Measurements from ENCODE around the gene CYP2U1.

CYP2U1 gene

DNA sequence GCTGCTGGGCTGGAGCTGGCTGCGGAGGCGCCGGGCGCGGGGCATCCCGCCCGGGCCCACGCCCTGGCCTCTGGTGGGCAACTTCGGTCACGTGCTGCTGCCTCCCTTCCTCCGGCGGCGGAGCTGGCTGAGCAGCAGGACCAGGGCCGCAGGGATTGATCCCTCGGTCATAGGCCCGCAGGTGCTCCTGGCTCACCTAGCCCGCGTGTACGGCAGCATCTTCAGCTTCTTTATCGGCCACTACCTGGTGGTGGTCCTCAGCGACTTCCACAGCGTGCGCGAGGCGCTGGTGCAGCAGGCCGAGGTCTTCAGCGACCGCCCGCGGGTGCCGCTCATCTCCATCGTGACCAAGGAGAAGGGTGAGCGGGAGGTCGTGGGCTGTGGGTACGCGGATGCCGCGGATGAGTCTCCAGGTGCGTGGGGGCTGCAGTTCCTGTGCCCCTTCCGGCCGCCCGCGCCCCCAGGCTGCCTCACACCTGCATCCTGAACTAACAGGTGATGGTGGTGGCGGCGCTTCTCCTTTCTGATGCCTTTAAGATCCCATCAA lies 499 bp downstream of the CYP2U1 start:
- H3K27ac ChIP-seq = peak overlapping the region; percentile 79
- TF ChIP-seq, protein P1, sequence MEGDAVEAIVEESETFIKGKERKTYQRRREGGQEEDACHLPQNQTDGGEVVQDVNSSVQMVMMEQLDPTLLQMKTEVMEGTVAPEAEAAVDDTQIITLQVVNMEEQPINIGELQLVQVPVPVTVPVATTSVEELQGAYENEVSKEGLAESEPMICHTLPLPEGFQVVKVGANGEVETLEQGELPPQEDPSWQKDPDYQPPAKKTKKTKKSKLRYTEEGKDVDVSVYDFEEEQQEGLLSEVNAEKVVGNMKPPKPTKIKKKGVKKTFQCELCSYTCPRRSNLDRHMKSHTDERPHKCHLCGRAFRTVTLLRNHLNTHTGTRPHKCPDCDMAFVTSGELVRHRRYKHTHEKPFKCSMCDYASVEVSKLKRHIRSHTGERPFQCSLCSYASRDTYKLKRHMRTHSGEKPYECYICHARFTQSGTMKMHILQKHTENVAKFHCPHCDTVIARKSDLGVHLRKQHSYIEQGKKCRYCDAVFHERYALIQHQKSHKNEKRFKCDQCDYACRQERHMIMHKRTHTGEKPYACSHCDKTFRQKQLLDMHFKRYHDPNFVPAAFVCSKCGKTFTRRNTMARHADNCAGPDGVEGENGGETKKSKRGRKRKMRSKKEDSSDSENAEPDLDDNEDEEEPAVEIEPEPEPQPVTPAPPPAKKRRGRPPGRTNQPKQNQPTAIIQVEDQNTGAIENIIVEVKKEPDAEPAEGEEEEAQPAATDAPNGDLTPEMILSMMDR (conservative IDR thresholded peaks at IDR 0.05) = no peak

DNA sequence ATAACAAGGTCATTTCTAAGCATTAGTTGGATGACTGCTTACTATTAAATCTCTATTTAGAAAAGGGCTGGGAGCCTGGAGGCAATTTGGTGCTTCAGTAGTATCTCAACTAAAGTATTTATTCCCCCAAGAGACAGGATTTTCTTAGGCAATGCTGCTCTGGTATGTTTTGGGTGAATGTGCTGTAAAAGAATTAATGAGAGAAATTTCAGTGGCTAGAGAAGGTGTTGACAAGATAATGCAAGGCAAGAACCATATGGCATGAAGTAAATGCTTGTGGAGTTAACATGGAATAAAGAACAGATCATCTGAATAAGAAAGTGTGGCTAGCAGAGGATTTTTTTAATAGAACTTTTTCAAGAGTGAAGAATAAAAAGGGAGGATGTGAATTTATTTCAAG lies 3.9 kb downstream of the CYP2U1 start:
- H3K27ac ChIP-seq = no peak overlapping the region
- TF ChIP-seq, protein P1 (conservative IDR thresholded peaks at IDR 0.05) = no peak

DNA sequence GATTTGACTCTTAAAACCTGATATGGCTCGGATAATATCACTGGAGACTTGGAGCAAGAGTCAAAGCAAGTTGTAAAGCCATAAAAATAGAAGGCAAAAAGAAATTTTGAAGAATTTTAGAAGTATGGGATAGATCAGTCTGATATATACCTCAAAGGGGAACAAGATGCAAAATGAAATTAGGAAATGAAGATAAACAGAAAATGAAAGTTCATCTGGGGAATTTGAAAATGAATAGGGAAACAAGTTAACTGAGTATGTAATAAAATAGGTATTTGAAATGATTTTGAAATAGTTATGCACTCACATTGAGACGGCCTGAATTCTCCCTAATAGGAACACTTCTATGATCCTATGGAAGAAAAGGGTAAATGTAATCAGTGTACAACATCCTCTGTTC lies 5.7 kb downstream of the CYP2U1 start:
- H3K27ac ChIP-seq = no peak overlapping the region
- TF ChIP-seq, protein P1 (conservative IDR thresholded peaks at IDR 0.05) = no peak

DNA sequence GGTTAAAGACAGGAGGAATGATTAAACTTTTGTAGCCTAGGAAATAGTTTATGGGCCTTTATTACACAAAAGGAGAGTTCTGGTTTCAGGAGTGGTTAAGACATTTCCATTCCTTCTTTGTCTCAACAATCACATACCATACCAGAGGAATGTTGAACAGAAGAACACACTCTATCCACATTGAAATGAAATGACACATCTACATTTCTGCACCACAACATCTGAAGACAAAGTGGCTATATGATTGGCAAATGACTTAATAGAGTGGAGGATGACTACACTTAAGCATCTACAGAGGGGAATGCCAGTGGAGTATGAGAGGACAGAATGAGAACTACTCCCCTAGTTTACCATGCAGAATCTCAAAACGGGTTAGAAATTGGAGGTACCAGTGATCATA lies 8.0 kb downstream of the CYP2U1 start:
- no peak overlapping the region for H3K27ac ChIP-seq
- TF ChIP-seq, protein P1 (conservative IDR thresholded peaks at IDR 0.05) = no peak

DNA sequence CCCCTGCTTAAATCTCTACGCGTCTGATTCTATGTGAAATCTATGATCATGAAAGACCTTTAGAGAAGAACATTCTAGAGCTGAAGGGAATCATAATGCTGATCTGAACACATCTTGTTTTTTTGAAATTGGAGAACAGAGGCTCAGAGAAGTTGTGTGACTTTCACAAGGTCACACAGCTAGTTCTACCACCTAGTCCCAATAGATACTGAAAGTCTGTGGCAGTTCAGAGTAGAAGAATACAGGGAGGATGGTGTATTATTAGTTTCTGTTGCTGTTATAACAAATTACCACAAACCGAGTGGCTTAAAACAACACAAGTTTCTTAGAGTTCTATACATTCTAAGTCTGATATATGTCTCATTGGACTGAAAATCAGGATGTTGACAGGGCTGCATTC lies 14.5 kb downstream of the CYP2U1 start:
- TF ChIP-seq, protein P1 (conservative IDR thresholded peaks at IDR 0.05) = no peak
- no peak overlapping the region for H3K27ac ChIP-seq

DNA sequence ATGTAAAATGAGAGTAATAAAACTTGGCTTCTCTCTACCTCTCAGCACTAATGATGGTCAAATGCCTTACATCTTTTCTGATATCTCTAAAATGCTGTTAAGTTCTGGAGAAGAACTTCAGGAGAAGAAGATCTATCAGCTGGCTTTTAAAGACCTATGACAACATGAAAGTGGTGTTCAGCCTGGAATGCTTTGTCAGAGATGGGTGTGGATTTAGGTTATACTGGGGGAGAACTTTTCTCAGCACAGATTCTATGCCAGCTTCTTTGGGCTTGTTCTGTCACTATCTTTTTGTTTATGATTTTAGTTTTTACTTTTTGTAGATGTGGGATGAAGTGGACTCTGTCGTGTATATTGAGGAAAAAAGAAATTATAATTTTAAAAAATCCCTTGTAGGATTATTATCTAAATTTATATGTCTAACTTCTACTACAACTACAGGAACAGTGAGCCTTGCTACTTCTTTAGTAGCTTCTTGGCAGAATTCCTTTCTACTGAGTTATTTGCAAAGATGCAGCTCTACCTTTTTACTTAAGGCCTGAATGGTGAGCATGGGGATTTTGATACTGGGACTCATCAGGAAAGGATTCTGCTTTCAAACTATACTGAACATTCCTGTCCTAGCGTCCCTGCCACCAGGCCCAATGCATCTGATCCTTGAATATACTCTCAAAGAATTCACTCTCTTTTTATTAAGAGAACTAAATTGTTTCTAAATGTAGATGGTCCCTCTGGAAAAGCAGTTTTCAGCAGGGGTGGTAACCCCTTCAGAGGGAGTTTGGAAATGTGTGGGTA lies 19.6 kb downstream of the CYP2U1 start:
- no peak overlapping the region for H3K27ac ChIP-seq

DNA sequence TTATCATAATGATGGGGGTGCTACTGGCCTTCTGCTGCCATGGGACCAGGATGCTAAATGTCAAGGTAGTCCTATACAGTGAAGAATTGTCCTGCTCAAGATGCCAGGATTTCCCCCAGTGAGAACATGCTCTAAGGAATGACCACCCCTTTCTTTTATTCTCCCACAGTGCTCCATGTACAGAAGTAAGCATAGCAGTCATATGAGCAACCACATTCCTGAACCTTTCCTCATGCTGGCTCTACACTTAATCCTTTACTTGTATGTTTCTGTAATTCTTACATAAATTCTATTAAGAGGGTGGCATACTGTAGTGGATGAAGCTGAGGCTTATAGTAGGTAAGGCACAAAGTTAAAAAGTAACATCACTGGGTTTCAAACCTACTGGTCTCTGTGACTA lies 20.2 kb downstream of the CYP2U1 start:
- H3K27ac ChIP-seq = no peak overlapping the region
- TF ChIP-seq, protein P1 (conservative IDR thresholded peaks at IDR 0.05) = no peak

More for the DNA sequence above, 19.6 kb downstream of the CYP2U1 start:
- TF ChIP-seq, protein P1 (conservative IDR thresholded peaks at IDR 0.05) = no peak

Data from VCaP (cell line).